H9 (cell line): ENCODE data around the gene NDUFV2. TPM values are rescaled to one million over a fixed set of nuclear protein-coding genes. Genes with fewer than 3 reads are reported as not detected.

Experiments used
- DNase-seq: peaks from one replicate; pipeline ENCODE4 v3.0.0-alpha.2; 2017
- H2AFZ ChIP-seq: one replicate; pipeline ENCODE4 v1.6.1; 2013; ENCODE audit warnings: mild to moderate bottlenecking, low read length, control low read depth, moderate library complexity
- H2AK5ac ChIP-seq: 2 replicates; pipeline ENCODE4 v1.6.1; 2013; ENCODE audit warnings: low read length, control low read depth, mixed read lengths; ENCODE audit not compliant: insufficient read length
- H2BK120ac ChIP-seq: one replicate; pipeline ENCODE4 v1.6.1; 2013; ENCODE audit warnings: low read depth, mild to moderate bottlenecking, low read length, control low read depth, inconsistent platforms; ENCODE audit not compliant: poor library complexity, severe bottlenecking
- H2BK12ac ChIP-seq: 2 replicates; pipeline ENCODE4 v1.6.1; 2013; ENCODE audit warnings: low read length, control low read depth, mixed read lengths, low read depth; ENCODE audit not compliant: insufficient read length
- H2BK15ac ChIP-seq: 2 replicates; pipeline ENCODE4 v1.6.1; 2013; ENCODE audit warnings: low read depth, low read length, control low read depth
- H2BK20ac ChIP-seq: one replicate; pipeline ENCODE4 v1.6.1; 2013; ENCODE audit warnings: low read depth, mild to moderate bottlenecking, low read length, control low read depth, inconsistent platforms; ENCODE audit not compliant: poor library complexity, severe bottlenecking
- H2BK5ac ChIP-seq: 2 replicates; pipeline ENCODE4 v1.6.1; 2013; ENCODE audit warnings: low read length, control low read depth, mixed read lengths; ENCODE audit not compliant: insufficient read length
- H3K14ac ChIP-seq: 2 replicates; pipeline ENCODE4 v1.6.1; 2013; ENCODE audit warnings: low read length, control low read depth; ENCODE audit not compliant: insufficient read depth
- H3K18ac ChIP-seq: 2 replicates; pipeline ENCODE4 v1.6.1; 2013; ENCODE audit warnings: low read depth, mild to moderate bottlenecking, mixed read lengths, low read length, control low read depth; ENCODE audit not compliant: insufficient read length
- H3K23ac ChIP-seq: 2 replicates; pipeline ENCODE4 v1.6.1; 2013; ENCODE audit warnings: low read length, control low read depth, mixed read lengths, low read depth; ENCODE audit not compliant: insufficient read length
- H3K23me2 ChIP-seq: 2 replicates; pipeline ENCODE4 v1.6.1; 2013; ENCODE audit warnings: low read depth, mild to moderate bottlenecking, mixed read lengths, low read length, control low read depth; ENCODE audit not compliant: insufficient read length, poor library complexity, severe bottlenecking
- H3K27ac ChIP-seq: 2 replicates; pipeline ENCODE4 v1.5.1; 2013; ENCODE audit warnings: low read length, control low read depth, mixed read lengths, low read depth; ENCODE audit not compliant: insufficient read length
- H3K27me3 ChIP-seq: 2 replicates; pipeline ENCODE4 v1.6.1; 2013; ENCODE audit warnings: low read length, control low read depth, inconsistent platforms; ENCODE audit not compliant: insufficient read depth
- H3K4ac ChIP-seq: 2 replicates; pipeline ENCODE4 v1.6.1; 2013; ENCODE audit warnings: low read depth, mild to moderate bottlenecking, control low read depth, inconsistent platforms, low read length, moderate library complexity
- H3K4me1 ChIP-seq: 2 replicates; pipeline ENCODE4 v1.6.1; 2013; ENCODE audit warnings: low read length, control low read depth, inconsistent platforms; ENCODE audit not compliant: insufficient read depth
- H3K4me2 ChIP-seq: 2 replicates; pipeline ENCODE4 v1.6.1; 2013; ENCODE audit warnings: low read length, control low read depth, mixed read lengths; ENCODE audit not compliant: insufficient read length, insufficient read depth
- H3K56ac ChIP-seq: 2 replicates; pipeline ENCODE4 v1.6.1; 2013; ENCODE audit warnings: low read depth, mild to moderate bottlenecking, mixed read lengths, low read length, control low read depth; ENCODE audit not compliant: insufficient read length
- H3K79me1 ChIP-seq: 2 replicates; pipeline ENCODE4 v1.6.1; 2013; ENCODE audit warnings: low read depth, mild to moderate bottlenecking, moderate library complexity, low read length, control low read depth, inconsistent platforms; ENCODE audit not compliant: insufficient read depth, poor library complexity, severe bottlenecking
- H3K79me2 ChIP-seq: 2 replicates; pipeline ENCODE4 v1.6.1; 2013; ENCODE audit warnings: low read length, control low read depth, inconsistent platforms; ENCODE audit not compliant: insufficient read depth
- H3K9ac ChIP-seq: 2 replicates; pipeline ENCODE4 v1.6.1; 2013; ENCODE audit warnings: low read length, control low read depth, mixed read lengths; ENCODE audit not compliant: insufficient read length; ENCODE audit errors: extremely low read depth
- H3K9me3 ChIP-seq: one replicate; pipeline ENCODE4 v1.6.1; 2013; ENCODE audit warnings: low read depth, low read length, inconsistent platforms; ENCODE audit not compliant: control insufficient read depth
- H3T11ph ChIP-seq: one replicate; pipeline ENCODE4 v1.6.1; 2013; ENCODE audit warnings: mild to moderate bottlenecking, low read length, control low read depth, inconsistent platforms
- H4K20me1 ChIP-seq: one replicate; pipeline ENCODE4 v1.6.1; 2013; ENCODE audit not compliant: control insufficient read depth, insufficient read length, insufficient read depth
- H4K5ac ChIP-seq: 2 replicates; pipeline ENCODE4 v1.6.1; 2013; ENCODE audit warnings: low read depth, mild to moderate bottlenecking, mixed read lengths, low read length, control low read depth; ENCODE audit not compliant: insufficient read length
- H4K8ac ChIP-seq: replicated peaks from 2 replicates; pipeline ENCODE4 v1.6.1; 2013; ENCODE audit warnings: low read length, control low read depth, mixed read lengths, low read depth; ENCODE audit not compliant: insufficient read length
- H4K91ac ChIP-seq: 2 replicates; pipeline ENCODE4 v1.6.1; 2013; ENCODE audit warnings: low read depth, mild to moderate bottlenecking, moderate library complexity, mixed read lengths, low read length, control low read depth; ENCODE audit not compliant: insufficient read length
- H3K27ac Mint-ChIP-seq, 3 experiments: 2 replicates in 2 of 3; 3 replicates in 1 of 3; pipeline ENCODE4 v1.8.0; 2020 to 2021; ENCODE audit warnings: mixed read lengths in 3 of 3, mild to moderate bottlenecking in 1 of 3, moderate library complexity in 1 of 3
- H3K27me3 Mint-ChIP-seq: 2 replicates; pipeline ENCODE4 v1.8.0; 2021; ENCODE audit warnings: low read depth, mild to moderate bottlenecking, moderate library complexity, mixed read lengths
- H3K36me3 Mint-ChIP-seq, 3 experiments: 2 replicates in 2 of 3; 3 replicates in 1 of 3; pipeline ENCODE4 v1.8.0; 2020 to 2021; ENCODE audit warnings: low read depth in 3 of 3, mixed read lengths in 3 of 3; ENCODE audit not compliant: insufficient read depth in 1 of 3
- H3K4me1 Mint-ChIP-seq, 2 experiments: 2 replicates each; pipeline ENCODE4 v1.8.0; 2020; ENCODE audit warnings: mixed read lengths in 2 of 2
- H3K4me3 Mint-ChIP-seq, 2 experiments: 2 replicates in 1 of 2; 3 replicates in 1 of 2; pipeline ENCODE4 v1.8.0; 2020 to 2021; ENCODE audit warnings: mild to moderate bottlenecking in 2 of 2, mixed read lengths in 2 of 2, moderate library complexity in 1 of 2
- H3K9me3 Mint-ChIP-seq, 2 experiments: 2 replicates in 1 of 2; 3 replicates in 1 of 2; pipeline ENCODE4 v1.8.0; 2020; ENCODE audit warnings: mild to moderate bottlenecking in 2 of 2, mixed read lengths in 2 of 2, moderate library complexity in 1 of 2
- WGBS: extraction: QIAGEN DNeasy Blood & Tissue Kit; methylation state at CpG from one replicate; pipeline ENCODE4 v1.1.7; 2013; ENCODE audit warnings: missing lambda C conversion rate, low lambda C conversion rate, mixed read lengths; ENCODE audit not compliant: insufficient read length; ENCODE audit errors: extremely low coverage; 5-methylcytosine and 5-hydroxymethylcytosine counted together
- total RNA-seq: library from RNA; stranded (reverse); gene quantifications from 2 replicates; pipeline ENCODE4 v1.2.1, GENCODE V29; 2021
- TF ChIP-seq, protein P1 (sequence below): fragments of 200-600 bp; sonication (generic); conservative IDR thresholded peaks from 3 replicates; pipeline ENCODE4 v1.8.0; 2021; ENCODE audit warnings: antibody characterized with exemption, mild to moderate bottlenecking

The NDUFV2 gene
- total RNA-seq, 1 experiment from 2014 or later, result 206 TPM

DNA sequence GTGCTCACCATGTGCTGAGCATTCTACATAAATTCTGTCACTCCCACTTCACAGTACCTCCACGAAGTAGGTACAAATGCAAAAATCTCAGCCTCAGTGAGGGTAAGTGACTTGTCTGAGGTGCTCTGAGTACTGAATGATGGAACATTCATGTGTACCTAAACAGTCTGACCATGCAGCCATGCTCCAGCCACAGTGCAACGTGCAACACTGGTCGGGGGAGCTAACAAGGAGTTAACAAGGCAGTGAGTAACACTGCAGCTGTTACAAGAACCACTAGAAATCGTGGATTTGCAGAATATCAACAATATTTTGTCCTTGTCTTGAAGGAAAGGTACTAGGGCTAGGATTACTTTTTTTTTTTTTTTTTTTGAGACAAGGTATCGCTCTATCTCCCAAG lies 36.6 kb upstream of the NDUFV2 start:
- Histone ChIP-seq H3T11ph (no peak overlapping the region), H3K27me3 (no peaks in the 10 kb centered on the region), H3K23me2 (no peaks in the 10 kb centered on the region), H3K23ac (no peak overlapping the region), H3K79me1 (no peaks in the 10 kb centered on the region), H3K18ac (no peak overlapping the region), H2AK5ac (no peak overlapping the region), H3K79me2 (no peaks in the 10 kb centered on the region), H3K9me3 (no peaks in the 10 kb centered on the region), H2BK120ac (no peak overlapping the region), H2BK5ac (no peak overlapping the region), H3K27ac (no peak overlapping the region), H3K14ac (no peak overlapping the region), H3K4me2 (no peak overlapping the region), H2BK12ac (no peak overlapping the region), H4K8ac (no peak overlapping the region), H3K4me1 (no peaks in the 10 kb centered on the region), H3K4ac (no peak overlapping the region), H2BK20ac (no peak overlapping the region), H3K56ac (no peak overlapping the region), H2BK15ac (no peak overlapping the region), H4K91ac (no peak overlapping the region), H3K9ac (no peak overlapping the region), H4K5ac (no peak overlapping the region), H2AFZ (no peak overlapping the region), H4K20me1 (no peaks in the 10 kb centered on the region)
- DNase-seq, result no peak
- no peaks in the 10 kb centered on the region; a peak in 1 of 7 replicates for H3K36me3 Mint-ChIP-seq
- peaks cover 5 to 6% of the 10 kb centered on the region in 2 experiments for H3K4me1 Mint-ChIP-seq
- H3K4me3 Mint-ChIP-seq, result no peak overlapping the region
- TF ChIP-seq, protein P1, sequence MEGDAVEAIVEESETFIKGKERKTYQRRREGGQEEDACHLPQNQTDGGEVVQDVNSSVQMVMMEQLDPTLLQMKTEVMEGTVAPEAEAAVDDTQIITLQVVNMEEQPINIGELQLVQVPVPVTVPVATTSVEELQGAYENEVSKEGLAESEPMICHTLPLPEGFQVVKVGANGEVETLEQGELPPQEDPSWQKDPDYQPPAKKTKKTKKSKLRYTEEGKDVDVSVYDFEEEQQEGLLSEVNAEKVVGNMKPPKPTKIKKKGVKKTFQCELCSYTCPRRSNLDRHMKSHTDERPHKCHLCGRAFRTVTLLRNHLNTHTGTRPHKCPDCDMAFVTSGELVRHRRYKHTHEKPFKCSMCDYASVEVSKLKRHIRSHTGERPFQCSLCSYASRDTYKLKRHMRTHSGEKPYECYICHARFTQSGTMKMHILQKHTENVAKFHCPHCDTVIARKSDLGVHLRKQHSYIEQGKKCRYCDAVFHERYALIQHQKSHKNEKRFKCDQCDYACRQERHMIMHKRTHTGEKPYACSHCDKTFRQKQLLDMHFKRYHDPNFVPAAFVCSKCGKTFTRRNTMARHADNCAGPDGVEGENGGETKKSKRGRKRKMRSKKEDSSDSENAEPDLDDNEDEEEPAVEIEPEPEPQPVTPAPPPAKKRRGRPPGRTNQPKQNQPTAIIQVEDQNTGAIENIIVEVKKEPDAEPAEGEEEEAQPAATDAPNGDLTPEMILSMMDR, result no peak
- no peaks in the 10 kb centered on the region for H3K27me3 Mint-ChIP-seq
- no CpG with 5 or more reads among the region's 5 CpGs for WGBS
- no peak overlapping the region for H3K27ac Mint-ChIP-seq
- H3K9me3 Mint-ChIP-seq, result no peaks in the 10 kb centered on the region
